Stimulated activated CD4-positive, alpha-beta T cell treated with anti-CD3 and anti-CD28 coated beads, Interleukin-4, amount 100 ng/mL, for 1 hour (primary cell): ENCODE measurements around the gene ZNF653.

Experiments used
- DNase-seq: peaks from one replicate; pipeline ENCODE4 v3.0.0-alpha.2; 2020

ZNF653 gene

GRCh38 chr19:11510444-11510843 lies 4.8 kb upstream of the ZNF653 start:
- DNase-seq: no peak

DNA sequence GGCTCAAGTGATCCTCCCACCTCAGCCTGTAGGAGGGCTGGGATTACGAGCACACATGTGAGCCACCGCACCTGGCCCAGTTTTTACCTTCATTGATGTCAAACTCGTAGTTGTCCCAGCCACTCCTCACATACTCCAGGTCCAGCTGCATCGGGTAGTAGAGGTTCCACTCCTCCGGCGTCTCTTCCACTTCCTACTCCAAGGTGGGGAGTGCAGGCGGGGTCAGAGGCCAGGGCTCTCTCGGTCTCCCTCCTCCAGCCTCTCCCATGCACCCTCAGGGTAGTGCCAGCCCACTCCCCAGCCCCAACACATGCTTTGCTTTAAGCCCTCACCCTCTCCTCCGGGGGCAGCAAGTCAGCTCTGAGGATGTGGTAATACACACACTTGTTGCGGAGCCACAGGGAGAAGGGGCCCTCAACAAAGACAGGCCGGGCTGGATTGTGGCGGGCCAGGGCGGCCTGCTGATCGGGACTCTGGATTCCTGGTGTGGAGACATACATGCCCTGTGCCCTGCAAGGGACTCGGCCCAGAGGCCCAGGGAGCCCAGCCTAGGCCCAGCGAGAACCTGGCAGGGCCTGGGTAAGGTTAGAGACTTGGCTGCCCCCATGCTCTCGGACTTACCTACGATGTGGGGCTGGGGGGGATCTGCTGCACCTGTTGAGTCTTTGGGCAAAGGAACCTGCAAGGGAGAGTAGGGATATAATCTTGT lies 1.9 kb upstream of the ZNF653 start:
- DNase-seq: no peak

GRCh38 chr19:11506967-11507366 lies 1.3 kb upstream of the ZNF653 start:
- no peak for DNase-seq

DNA sequence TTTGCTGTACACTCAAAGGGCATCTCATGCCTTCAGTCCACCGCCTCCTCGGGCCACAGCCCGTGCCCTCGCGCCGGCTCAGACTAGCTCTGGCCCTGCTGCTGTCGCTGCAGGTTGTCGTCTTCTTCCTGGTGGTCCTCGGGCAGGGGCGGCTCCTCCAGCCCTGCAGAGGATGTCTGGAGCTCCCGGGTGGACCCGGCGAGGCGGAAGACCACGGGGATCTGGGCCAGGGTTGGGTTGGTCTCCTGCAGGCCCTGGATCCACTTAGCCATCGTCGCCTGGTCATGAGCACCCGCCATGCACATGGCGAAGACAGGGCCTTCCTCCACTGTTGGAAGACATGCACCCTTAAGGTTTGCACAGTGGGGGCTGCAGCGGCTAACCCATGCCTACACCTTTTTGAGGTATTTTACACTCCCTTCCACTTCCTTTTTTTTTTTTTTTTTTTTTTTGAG lies 489 bp upstream of the ZNF653 start:
- DNase-seq: no peak

- DNase-seq: peak; percentile 97
These were observed 571 bp downstream of the ZNF653 start for GRCh38 chr19:11505032-11505503.

DNA sequence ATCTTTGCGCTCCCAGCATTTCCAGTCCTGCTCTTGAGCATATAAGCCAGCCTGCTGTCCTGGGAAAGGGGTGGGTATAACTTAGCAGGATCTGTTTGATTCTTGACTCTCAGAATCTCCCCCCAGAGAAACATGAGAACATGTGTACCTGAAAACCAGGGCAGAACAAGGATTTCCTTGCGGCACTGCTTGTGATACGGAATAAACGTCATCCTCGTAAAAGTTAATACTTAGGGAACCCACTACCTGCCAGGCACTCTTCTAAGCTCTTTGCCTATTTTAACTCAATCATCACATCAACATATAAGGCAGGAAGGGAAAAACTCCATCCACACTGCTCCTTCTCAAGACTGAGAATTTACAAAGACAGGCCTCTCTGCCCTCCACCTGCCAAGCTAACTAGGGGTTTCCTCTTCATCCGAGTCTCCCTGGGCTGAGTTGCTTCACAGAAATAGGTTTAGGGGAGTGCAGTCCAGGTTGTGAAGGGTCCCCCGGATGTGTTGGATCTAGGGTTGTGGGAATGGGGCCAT lies 1.1 kb downstream of the ZNF653 start:
- no peak for DNase-seq

GRCh38 chr19:11499890-11500420 lies 5.7 kb downstream of the ZNF653 start:
- DNase-seq: no peak

DNA sequence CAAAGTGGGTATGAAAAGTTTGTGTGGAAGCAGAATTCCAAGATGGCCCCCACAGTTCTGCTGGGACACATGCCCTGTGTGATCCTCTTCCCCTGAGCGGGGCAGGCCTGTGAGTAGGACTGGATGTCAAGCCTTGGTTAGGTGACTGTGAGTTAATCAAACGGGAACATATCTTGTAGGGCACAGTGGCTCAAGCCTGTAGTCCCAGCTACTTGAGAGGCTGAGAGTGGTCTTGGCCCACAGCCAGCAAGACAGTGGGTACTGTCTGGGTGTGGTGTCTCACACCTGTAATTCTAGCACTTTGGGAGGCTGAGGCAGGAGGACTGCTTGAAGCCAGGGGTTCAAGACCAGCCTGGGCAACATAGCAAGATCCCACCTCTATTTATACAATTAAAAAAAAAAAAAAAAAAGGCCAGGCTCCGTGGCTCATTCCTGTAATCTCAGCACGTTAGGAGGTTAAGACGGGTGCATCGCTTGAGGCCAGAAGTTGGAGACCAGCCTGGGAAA lies 6.4 kb downstream of the ZNF653 start:
- no peak for DNase-seq

GRCh38 chr19:11496391-11497163 lies 9.1 kb downstream of the ZNF653 start:
- peak; percentile 71 for DNase-seq

- no peak for DNase-seq
These were observed 9.8 kb downstream of the ZNF653 start for GRCh38 chr19:11495885-11496284.

GRCh38 chr19:11495481-11495880 lies 10.2 kb downstream of the ZNF653 start:
- DNase-seq: no peak

GRCh38 chr19:11494634-11495285 lies 10.9 kb downstream of the ZNF653 start:
- no peak for DNase-seq

DNA sequence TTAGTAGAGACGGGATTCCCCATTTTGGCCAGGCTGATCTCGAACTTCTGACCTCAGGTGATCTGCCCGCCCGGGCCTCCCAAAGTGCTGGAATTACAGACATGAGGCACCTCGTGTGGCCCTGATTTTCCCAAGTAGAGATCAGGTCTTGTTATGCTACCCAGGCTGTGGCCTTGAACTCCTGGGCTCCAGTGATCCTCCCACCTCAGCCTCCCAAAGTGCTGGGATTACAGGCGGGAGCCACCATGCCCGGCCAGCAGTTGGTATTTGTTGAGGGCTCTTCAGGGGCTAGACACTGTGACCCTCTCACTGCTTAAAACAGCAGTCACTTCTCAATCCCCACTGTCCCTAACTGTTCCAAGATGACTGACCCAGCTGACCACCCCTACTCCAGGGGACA lies 16.3 kb downstream of the ZNF653 start:
- no peak for DNase-seq

GRCh38 chr19:11486661-11487503 lies 18.8 kb downstream of the ZNF653 start:
- DNase-seq: no peak

DNA sequence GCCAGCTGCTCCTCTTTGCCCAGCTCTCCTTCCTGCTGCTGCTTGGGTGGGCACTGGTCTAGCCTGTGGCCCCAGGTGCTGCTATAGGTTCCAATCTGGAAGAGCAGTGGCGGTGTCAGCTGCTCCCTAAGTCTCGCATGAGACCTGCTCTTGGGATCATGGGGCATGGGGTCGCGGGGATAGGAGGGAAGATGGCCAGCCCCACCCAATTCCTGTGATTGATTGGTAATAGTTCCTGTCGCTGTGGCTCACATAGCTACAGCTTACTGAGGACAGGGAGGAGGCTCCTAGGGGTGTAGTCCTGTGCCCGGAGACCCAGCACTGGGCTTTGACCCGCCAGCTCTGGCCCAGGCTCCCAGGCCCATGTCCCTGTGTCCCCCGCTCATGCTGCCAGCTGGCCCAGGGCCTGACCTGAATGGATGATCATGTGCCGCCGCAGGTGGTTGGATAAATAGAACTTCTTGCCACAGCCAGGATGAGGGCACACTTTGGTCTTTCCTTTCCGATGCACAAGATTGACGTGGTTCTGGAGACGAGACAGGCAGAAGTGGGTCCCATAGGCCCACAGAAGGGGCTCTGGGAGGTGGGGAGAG lies 20.3 kb downstream of the ZNF653 start:
- no peak for DNase-seq

- no peak for DNase-seq
These were observed 22.1 kb downstream of the ZNF653 start for GRCh38 chr19:11483366-11484111.

GRCh38 chr19:11482384-11483050 lies 23.1 kb downstream of the ZNF653 start:
- peak; percentile 88 for DNase-seq

DNA sequence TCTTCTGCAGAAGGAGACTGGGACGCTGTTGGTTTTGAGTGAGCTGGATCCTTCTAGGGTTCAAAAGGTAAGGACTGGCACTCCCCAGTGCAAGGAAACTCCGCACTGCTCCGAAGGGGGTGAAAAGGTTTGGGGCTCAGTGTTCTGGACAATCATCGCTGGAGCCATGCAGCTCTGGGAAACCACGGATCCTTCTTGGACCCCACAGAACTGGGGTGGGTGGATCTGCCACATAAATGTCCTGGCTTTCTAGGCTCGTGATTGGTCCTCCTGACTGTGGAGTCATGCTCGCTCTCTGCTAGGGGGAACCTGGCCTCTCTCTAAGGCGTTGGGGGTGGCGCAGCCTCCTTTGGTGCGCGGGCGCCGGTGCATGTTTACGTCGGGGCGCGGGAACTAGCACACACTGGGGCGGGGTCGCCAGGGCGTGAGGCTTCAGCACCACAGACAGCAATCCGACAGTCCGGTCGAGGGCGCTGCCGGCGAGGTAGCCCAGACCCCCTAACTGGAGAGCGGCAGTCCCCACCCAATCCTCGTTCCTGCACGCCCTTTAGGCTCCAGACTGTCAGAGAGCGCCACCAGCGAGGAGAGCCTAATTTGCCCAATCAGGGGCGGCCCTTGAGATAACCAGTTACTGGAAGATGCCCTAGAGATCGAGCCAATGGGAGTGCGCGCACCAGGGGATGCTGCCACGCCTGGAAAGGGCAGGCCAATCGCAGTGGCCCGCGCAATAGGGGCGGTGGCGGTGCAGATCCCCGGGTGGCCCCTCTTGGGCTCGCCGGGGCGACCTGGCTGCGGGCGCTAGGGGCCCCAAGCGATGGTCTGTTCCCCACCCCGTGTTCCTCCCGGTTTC lies 23.9 kb downstream of the ZNF653 start:
- peak; percentile 77 for DNase-seq
